ENCODE data around the gene BRMS1L.
"Not testable (repeated sequence)": the region's sequence is repeated elsewhere in the genome, so short reads cannot be mapped to it uniquely, and the experiment has no call there.

Gene BRMS1L

DNA sequence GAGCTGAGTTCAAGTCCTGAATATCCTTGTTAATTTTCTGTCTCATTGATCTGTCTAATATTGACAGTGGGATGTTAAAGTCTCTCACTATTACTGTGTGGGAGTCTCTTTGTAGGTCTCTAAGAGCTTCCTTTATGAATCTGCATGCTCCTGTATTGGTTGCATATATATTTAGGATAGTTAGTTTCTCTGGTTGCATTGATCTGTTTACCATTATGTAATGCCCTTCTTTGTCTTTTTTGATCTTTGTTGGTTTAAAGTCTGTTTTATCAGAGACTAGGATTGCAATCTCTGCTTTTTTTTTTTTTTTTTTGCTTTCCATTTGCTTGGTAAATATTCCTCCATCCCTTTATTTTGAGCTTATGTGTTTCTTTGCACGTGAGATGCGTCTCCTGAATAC, 15.6 kb downstream of the BRMS1L start:
- H3K36me3 Mint-ChIP-seq (ENCODE audit: low read depth): peaks cover 96% of the 10 kb centered on the region
- H3K27me3 Mint-ChIP-seq; DNase-seq; H3K4me3 Mint-ChIP-seq; H3K27ac Mint-ChIP-seq; H3K4me1 Mint-ChIP-seq (ENCODE audit: low read depth): not testable (repeated sequence)
- peaks cover 40% of the 10 kb centered on the region for H3K9me3 Mint-ChIP-seq

DNA sequence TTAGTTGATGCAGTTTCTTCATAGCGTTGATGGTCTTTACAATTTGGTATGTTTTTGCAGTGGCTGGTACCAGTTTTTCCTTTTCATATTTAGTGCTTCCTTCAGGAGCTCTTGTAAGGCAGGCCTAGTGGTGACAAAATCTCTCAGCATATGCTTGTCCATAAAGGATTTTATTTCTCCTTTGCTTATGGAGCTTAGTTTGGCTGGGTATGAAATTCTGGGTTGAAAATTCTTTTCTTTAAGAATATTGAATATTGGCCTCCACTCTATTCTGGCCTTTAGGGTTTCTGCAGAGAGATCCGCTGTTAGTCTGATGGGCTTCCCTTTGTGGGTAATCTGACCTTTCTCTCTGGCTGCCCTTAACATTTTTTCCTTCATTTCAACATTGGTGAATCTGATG, 16.1 kb downstream of the BRMS1L start:
- H3K27me3 Mint-ChIP-seq; H3K4me3 Mint-ChIP-seq; H3K27ac Mint-ChIP-seq; DNase-seq; H3K4me1 Mint-ChIP-seq (ENCODE audit: low read depth): not testable (repeated sequence)
- Mint-ChIP-seq H3K36me3 (ENCODE audit: low read depth) (peaks cover 96% of the 10 kb centered on the region), H3K9me3 (peaks cover 40% of the 10 kb centered on the region)

- H3K36me3 Mint-ChIP-seq (ENCODE audit: low read depth): peaks cover 86% of the 10 kb centered on the region
- peaks cover 30% of the 10 kb centered on the region for H3K9me3 Mint-ChIP-seq
- H3K4me3 Mint-ChIP-seq: no peak overlapping the region
- H3K27me3 Mint-ChIP-seq: no peaks in the 10 kb centered on the region
- no peak for DNase-seq
- peaks cover 3% of the 10 kb centered on the region for H3K4me1 Mint-ChIP-seq (ENCODE audit: low read depth)
- H3K27ac Mint-ChIP-seq: no peak overlapping the region
These were observed 18.4 kb downstream of the BRMS1L start for GRCh38 chr14:35844494-35844893.

DNA sequence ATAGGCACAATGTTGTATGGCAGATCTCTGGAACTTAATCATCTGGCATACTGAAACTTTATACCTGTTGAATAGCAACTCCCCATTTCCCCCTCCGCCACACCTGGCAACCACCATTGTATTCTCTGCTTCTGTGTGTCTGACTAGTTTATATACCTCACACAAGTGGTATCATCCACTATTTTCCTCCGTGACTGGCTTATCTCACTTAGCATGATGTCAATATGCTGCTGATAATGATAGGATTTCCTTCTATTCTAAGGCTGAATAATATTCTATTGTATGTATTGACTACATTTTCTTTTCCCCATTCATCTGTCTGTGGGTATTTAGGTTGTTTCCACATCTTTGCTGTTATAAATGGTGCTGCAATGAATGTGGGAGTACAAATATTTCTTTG, 21.5 kb downstream of the BRMS1L start:
- Mint-ChIP-seq H3K4me3 (no peak overlapping the region), H3K27ac (no peak overlapping the region), H3K36me3 (ENCODE audit: low read depth) (peaks cover 85% of the 10 kb centered on the region), H3K4me1 (ENCODE audit: low read depth) (peaks cover 3% of the 10 kb centered on the region), H3K9me3 (peaks cover 6% of the 10 kb centered on the region), H3K27me3 (no peaks in the 10 kb centered on the region)
- DNase-seq: no peak

DNA sequence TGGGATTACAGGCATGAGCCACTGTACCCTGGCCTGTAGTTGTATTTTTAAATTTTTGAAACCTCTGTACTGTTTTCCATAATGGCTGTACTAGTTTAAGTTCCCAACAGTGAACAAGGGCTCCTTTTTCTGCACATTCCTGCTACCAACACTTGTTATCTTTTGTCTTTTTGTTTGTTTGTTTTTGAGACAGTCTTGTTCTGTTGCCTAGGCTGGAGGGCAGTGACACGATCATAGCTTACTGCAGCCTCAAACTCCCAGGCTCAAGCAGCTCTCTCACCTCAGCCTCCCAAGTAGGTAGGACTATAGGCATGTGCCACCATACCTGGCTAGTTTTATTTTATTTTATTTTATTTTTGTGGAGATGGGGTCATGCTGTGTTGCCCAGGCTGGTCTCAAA, 23.0 kb downstream of the BRMS1L start:
- Mint-ChIP-seq H3K36me3 (ENCODE audit: low read depth) (peaks cover 73% of the 10 kb centered on the region), H3K9me3 (no peaks in the 10 kb centered on the region), H3K4me3 (no peak overlapping the region), H3K27me3 (no peaks in the 10 kb centered on the region), H3K4me1 (ENCODE audit: low read depth) (peaks cover 3% of the 10 kb centered on the region), H3K27ac (no peak overlapping the region)
- no peak for DNase-seq

GRCh38 chr14:35851823-35852222, 25.7 kb downstream of the BRMS1L start:
- H3K27me3 Mint-ChIP-seq: no peaks in the 10 kb centered on the region
- peaks cover 54% of the 10 kb centered on the region for H3K36me3 Mint-ChIP-seq (ENCODE audit: low read depth)
- no peaks in the 10 kb centered on the region for H3K4me1 Mint-ChIP-seq (ENCODE audit: low read depth)
- H3K27ac Mint-ChIP-seq: no peak overlapping the region
- no peak for DNase-seq
- no peaks in the 10 kb centered on the region for H3K9me3 Mint-ChIP-seq
- no peak overlapping the region for H3K4me3 Mint-ChIP-seq

DNA sequence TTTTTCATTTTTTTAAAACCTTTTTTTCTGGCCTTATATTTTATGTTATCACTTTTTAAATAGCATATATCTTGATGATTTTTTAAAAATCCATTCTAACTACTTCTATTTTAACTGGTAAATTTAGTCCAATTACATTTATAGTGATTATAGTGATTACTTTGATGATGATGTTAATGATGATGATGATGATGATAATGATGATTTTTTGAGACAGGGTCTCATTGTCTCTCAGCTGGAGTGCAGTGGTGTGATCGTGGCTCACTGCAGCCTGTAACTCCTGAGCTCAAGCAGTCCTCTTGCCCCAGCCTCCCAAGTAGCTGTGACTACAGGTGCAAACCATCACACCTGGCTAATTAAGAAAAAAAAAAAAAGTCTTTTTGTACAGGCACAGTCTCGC, 27.1 kb downstream of the BRMS1L start:
- H3K4me1 Mint-ChIP-seq (ENCODE audit: low read depth): no peaks in the 10 kb centered on the region
- H3K4me3 Mint-ChIP-seq: no peak overlapping the region
- no peak for DNase-seq
- no peak overlapping the region for H3K27ac Mint-ChIP-seq
- no peaks in the 10 kb centered on the region for H3K27me3 Mint-ChIP-seq
- peaks cover 51% of the 10 kb centered on the region for H3K36me3 Mint-ChIP-seq (ENCODE audit: low read depth)
- H3K9me3 Mint-ChIP-seq: no peaks in the 10 kb centered on the region

GRCh38 chr14:35854696-35855270, 28.6 kb downstream of the BRMS1L start:
- Mint-ChIP-seq H3K27ac (no peak overlapping the region), H3K36me3 (ENCODE audit: low read depth) (peaks cover 51% of the 10 kb centered on the region), H3K4me3 (no peak overlapping the region), H3K9me3 (no peaks in the 10 kb centered on the region), H3K4me1 (ENCODE audit: low read depth) (no peaks in the 10 kb centered on the region), H3K27me3 (no peaks in the 10 kb centered on the region)
- DNase-seq: no peak

GRCh38 chr14:35855876-35856481, 29.8 kb downstream of the BRMS1L start:
- DNase-seq: no peak
- no peak overlapping the region for H3K4me3 Mint-ChIP-seq
- no peaks in the 10 kb centered on the region for H3K9me3 Mint-ChIP-seq
- no peaks in the 10 kb centered on the region for H3K4me1 Mint-ChIP-seq (ENCODE audit: low read depth)
- H3K36me3 Mint-ChIP-seq (ENCODE audit: low read depth): peaks cover 48% of the 10 kb centered on the region
- H3K27ac Mint-ChIP-seq: no peak overlapping the region
- H3K27me3 Mint-ChIP-seq: no peaks in the 10 kb centered on the region

DNA sequence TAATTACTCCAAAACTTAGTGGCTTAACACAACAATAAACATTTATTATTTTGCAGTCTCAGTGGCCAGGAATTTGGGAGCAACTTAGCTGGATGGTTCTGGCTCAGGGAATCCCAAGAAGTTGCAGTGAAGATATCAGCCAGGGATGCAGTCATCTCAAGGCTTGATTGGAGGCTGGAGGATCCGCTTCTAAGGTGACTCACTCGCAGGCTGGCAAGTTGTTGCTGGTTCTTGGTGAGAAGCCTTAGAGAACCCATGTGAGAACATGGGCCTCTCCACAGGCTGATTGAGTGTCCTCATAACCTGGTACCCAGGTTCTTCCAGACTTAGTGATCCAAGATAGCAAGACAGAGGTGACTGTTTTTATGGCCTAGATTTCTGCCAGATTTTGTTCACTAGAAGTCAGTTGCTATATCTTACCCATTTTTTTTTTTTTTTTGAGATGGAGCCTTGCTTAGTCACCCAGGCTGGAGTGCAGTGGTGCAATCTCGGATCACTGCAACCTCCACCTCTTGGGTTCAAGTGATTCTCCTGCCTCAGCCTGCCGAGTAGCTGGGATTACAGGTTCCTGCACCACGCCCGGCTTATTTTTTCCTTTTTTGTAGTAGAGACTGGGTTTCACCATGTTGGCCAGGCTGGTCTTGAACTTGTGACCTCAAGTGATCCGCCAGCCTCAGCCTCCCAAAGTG, 32.5 kb downstream of the BRMS1L start:
- DNase-seq: no peak
- no peak overlapping the region for H3K27ac Mint-ChIP-seq
- H3K4me3 Mint-ChIP-seq: no peak overlapping the region
- no peaks in the 10 kb centered on the region for H3K27me3 Mint-ChIP-seq
- H3K4me1 Mint-ChIP-seq (ENCODE audit: low read depth): no peaks in the 10 kb centered on the region
- H3K36me3 Mint-ChIP-seq (ENCODE audit: low read depth): peaks cover 50% of the 10 kb centered on the region
- H3K9me3 Mint-ChIP-seq: no peaks in the 10 kb centered on the region

DNA sequence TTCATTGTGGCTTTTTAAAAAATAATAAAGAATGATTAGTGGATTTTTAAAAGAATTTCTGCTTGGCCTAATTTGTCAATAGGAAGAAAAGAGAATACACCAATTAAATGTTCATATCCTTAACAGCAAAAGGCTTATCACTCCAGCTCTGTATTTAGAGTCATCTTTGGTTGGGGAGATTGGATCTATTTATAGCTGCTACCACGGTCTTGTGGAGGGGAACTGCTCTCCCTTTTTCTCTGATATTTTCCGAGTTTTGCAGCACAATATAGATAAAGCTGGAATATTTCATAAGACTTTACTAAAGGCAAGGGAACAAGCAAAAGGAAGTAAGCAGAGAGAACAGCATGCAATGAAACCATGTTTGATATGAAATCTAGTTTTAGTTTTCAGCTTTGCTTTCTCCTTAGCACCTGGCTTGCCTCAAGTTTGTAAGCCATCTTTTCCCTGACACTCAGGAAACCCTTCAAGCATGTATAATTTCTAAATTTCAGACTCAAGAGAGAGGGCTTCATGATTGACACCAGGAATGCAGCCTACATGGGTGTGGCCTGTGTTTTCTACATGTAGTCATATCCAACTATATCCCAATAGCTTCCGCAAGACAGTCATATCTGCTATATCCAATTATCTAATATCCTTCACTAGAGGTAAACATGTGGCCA, 35.2 kb downstream of the BRMS1L start:
- no peak overlapping the region for H3K4me3 Mint-ChIP-seq
- no peaks in the 10 kb centered on the region for H3K27me3 Mint-ChIP-seq
- H3K4me1 Mint-ChIP-seq (ENCODE audit: low read depth): no peaks in the 10 kb centered on the region
- no peak for DNase-seq
- H3K9me3 Mint-ChIP-seq: no peaks in the 10 kb centered on the region
- H3K27ac Mint-ChIP-seq: no peak overlapping the region
- peaks cover 63% of the 10 kb centered on the region for H3K36me3 Mint-ChIP-seq (ENCODE audit: low read depth)

- Mint-ChIP-seq H3K4me3 (no peak overlapping the region), H3K27ac (no peak overlapping the region)
These were observed 39.6 kb downstream of the BRMS1L start for GRCh38 chr14:35865611-35866324.

DNA sequence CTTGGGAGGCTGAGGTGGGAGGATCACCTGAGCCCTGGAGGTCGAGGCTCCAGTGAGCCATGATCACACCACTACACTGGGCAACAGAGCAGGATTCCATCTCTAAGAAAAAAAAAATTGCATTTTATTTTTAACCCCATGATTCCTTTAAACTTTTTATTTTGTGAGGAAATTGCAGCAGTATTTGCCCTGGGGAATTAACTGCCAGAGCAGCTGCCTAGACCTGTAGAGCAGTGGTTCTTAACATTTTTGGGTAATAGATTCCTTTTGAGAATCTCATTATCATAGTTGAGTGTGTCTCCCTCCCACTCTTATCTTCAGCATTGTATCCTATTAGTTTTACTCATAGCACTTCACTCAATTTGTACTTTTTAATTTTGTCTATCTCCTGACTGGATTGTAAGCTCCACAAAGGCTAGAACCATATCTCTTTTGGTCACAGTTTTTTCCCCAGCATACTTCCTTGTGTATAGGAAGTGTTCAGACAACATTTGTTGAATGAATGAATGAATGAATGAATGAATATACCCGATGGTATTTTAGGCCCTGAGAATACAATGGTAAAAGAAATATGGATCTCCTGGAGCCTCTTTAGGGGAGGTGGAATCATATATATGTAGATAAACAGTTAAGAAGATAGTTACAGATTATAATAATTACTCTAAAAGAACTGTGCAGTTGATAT, 40.6 kb downstream of the BRMS1L start:
- Mint-ChIP-seq H3K27me3 (no peaks in the 10 kb centered on the region), H3K9me3 (no peaks in the 10 kb centered on the region), H3K4me1 (ENCODE audit: low read depth) (no peaks in the 10 kb centered on the region), H3K27ac (no peak overlapping the region), H3K36me3 (ENCODE audit: low read depth) (peaks cover 58% of the 10 kb centered on the region), H3K4me3 (no peak overlapping the region)
- no peak for DNase-seq

More at GRCh38 chr14:35865611-35866324, 39.6 kb downstream of the BRMS1L start:
- peaks cover 58% of the 10 kb centered on the region for H3K36me3 Mint-ChIP-seq (ENCODE audit: low read depth)
- H3K4me1 Mint-ChIP-seq (ENCODE audit: low read depth): no peaks in the 10 kb centered on the region
- no peaks in the 10 kb centered on the region for H3K27me3 Mint-ChIP-seq
- no peaks in the 10 kb centered on the region for H3K9me3 Mint-ChIP-seq
- DNase-seq: no peak

DNA sequence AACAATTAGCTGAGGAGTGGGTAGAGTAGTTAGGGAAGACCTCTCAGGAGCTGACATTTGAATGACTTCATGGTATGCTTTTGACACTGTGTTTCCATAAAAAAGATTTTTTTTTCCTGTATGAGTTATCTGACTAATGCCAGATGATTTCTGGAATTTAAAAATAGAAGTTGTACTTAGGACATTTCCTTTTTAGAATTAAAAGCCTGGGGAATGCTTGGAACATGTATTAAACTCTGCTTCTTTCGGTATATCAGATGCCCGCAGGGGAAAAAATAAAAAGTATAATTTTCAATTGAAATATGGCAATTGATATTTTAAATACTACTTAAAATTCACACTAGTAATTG, 41.1 kb downstream of the BRMS1L start:
- peaks cover 58% of the 10 kb centered on the region for H3K36me3 Mint-ChIP-seq (ENCODE audit: low read depth)
- DNase-seq: no peak
- no peaks in the 10 kb centered on the region for H3K4me1 Mint-ChIP-seq (ENCODE audit: low read depth)
- no peak overlapping the region for H3K4me3 Mint-ChIP-seq
- H3K27ac Mint-ChIP-seq: no peak overlapping the region
- no peaks in the 10 kb centered on the region for H3K9me3 Mint-ChIP-seq
- no peaks in the 10 kb centered on the region for H3K27me3 Mint-ChIP-seq
